Pancreas (tissue), 10 donors: ENCODE results near the gene NOTCH3. TPM values are rescaled to one million over a fixed set of nuclear protein-coding genes. Genes with fewer than 3 reads are reported as not detected.

Source experiments
- ATAC-seq, 4 donors: fragments of 200-7000 bp; cut with Tn5 transposase; one replicate each; pipeline versions ENCODE4 v1.8.0 to v1.9.1; 2020; ENCODE audit warnings: mild to moderate bottlenecking in 4 of 4, moderate library complexity in 4 of 4
- DNase-seq, 6 donors: peaks; one replicate each; pipeline ENCODE4 v3.0.0-alpha.2; 2020
- FAIRE-seq: peaks from 2 replicates; lab custom pipeline; 2012; peaks lifted over from hg19 to GRCh38; lab: Jason Lieb, UNC
- H3K27ac ChIP-seq, 4 donors: fragments of 200-600 bp; sonication (generic); 1 replicate in 3 of 4; 2 replicates in 1 of 4; pipeline versions ENCODE4 v1.5.0 to v1.8.0; 2020
- H3K27me3 ChIP-seq, 4 donors: fragments of 200-600 bp; one replicate each; pipeline ENCODE4 v1.8.0; 2021
- H3K36me3 ChIP-seq, 3 donors: fragments of 200-600 bp; sonication (generic) in 1 of 3; one replicate each; pipeline versions ENCODE4 v1.5.0 to v1.8.0; 2020 to 2021
- H3K4me1 ChIP-seq, 3 donors: fragments of 200-600 bp; one replicate each; pipeline ENCODE4 v1.8.0; 2021
- H3K4me3 ChIP-seq, 4 donors: fragments of 200-600 bp; sonication (generic) in 2 of 4; one replicate each; pipeline versions ENCODE4 v1.5.0 to v1.8.0; 2020 to 2021
- H3K9me3 ChIP-seq, 4 donors: fragments of 200-600 bp; one replicate each; pipeline ENCODE4 v1.8.0; 2021
- WGBS, 2 donors: extraction: QIAGEN DNeasy Blood & Tissue Kit; methylation state at CpG; one replicate each; pipeline ENCODE4 v1.1.7; 2013; 5-methylcytosine and 5-hydroxymethylcytosine counted together
- intact Hi-C, 3 donors: fragments of 100-400 bp; cut with DNase I; formaldehyde crosslinking; loops; one replicate each; pipeline versions ENCODE4 v1.11.1 to v1.14.2; 2022
- polyA plus RNA-seq, 2 donors: library from polyadenylated mRNA; stranded (reverse); fragments of 200-250 nt; gene quantifications; one replicate each; pipeline ENCODE4 v1.2.3, GENCODE V29; 2013
- total RNA-seq, 6 donors: library from RNA; stranded (reverse); fragmentation: NEBNext Ultra II Directional in 4 of 6; extraction: Animal tissue kit (Norgen Biotek cat#: 25700) in 4 of 6; gene quantifications; one replicate each; pipeline versions ENCODE4 v1.2.1 to v1.2.4, GENCODE V29; 2021 to 2023
- TF ChIP-seq, protein P1 (sequence below), 4 donors: fragments of 200-600 bp; sonication (generic) in 3 of 4; IDR thresholded peaks; one replicate each; pipeline versions ENCODE4 v1.5.0 to v1.8.0; 2021; ENCODE audit warnings: antibody characterized with exemption in 4 of 4
- donor health status: healthy with polysubstance abuse.
- donor health status: DM: no; HTN: no; CAD: no; lungs with moderate emphysema.
- donor health status: DM: no; HTN: no; CAD: no.
- donor health status: control.
- donor health status: control.
- donor health status: Bipolar disorder and iron deficiency.
- donor health status: DM: yes; HTN: yes; CAD: no.
- donor health status: DM: no; HTN: no; CAD: no.
- donor health status: DM: no; HTN: no; CAD: no.
- donor health status: DM: yes; HTN: yes; CAD: no.

The NOTCH3 gene
- total and polyA plus RNA-seq, 8 donors, result 7.3 to 29.4 (median 11.6) TPM

DNA sequence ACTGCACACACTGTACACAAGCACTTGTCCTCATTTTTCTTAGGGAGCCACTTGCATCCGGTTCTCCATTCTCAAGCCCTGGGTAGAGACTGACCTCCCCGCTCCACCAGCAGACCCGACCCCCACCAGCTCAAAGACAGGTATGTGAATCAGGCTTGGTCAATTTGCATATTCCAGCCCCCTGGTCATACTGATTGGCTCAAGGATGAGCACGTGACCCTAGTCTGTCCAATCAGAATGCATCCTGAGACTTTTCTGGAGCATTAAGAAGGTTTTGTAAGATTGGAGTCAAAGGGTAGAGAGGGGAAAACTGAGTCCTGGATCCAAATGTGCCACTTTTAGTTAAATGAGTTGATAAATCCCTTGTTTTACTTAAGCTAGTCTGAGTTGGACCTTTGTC lies 34.1 kb downstream of the NOTCH3 start:
- no peaks in the 10 kb centered on the region for H3K4me1 ChIP-seq
- H3K36me3 ChIP-seq, result no peaks in the 10 kb centered on the region
- DNase-seq (no peak), FAIRE-seq (no peak), ATAC-seq (no peak)
- intact Hi-C loops, result no loop called here
- no peak overlapping the region for H3K4me3 ChIP-seq
- WGBS, 2 donors, result 65 to 69% methylated on average over 4 of the region's 4 CpGs
- no peaks in the 10 kb centered on the region for H3K9me3 ChIP-seq
- no peaks in the 10 kb centered on the region for H3K27me3 ChIP-seq
- no peak overlapping the region for H3K27ac ChIP-seq
- TF ChIP-seq, protein P1, sequence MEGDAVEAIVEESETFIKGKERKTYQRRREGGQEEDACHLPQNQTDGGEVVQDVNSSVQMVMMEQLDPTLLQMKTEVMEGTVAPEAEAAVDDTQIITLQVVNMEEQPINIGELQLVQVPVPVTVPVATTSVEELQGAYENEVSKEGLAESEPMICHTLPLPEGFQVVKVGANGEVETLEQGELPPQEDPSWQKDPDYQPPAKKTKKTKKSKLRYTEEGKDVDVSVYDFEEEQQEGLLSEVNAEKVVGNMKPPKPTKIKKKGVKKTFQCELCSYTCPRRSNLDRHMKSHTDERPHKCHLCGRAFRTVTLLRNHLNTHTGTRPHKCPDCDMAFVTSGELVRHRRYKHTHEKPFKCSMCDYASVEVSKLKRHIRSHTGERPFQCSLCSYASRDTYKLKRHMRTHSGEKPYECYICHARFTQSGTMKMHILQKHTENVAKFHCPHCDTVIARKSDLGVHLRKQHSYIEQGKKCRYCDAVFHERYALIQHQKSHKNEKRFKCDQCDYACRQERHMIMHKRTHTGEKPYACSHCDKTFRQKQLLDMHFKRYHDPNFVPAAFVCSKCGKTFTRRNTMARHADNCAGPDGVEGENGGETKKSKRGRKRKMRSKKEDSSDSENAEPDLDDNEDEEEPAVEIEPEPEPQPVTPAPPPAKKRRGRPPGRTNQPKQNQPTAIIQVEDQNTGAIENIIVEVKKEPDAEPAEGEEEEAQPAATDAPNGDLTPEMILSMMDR (IDR thresholded peaks at IDR 0.05), result no peak

GRCh38 chr19:15161028-15161984 lies 39.5 kb downstream of the NOTCH3 start:
- intact Hi-C loops, result no loop called here
- 88 to 89% methylated on average over 34 to 42 of the region's 42 CpGs for WGBS, 2 donors
- Histone ChIP-seq H3K4me3 (no peak overlapping the region), H3K27ac (no peak overlapping the region), H3K4me1 (no peaks in the 10 kb centered on the region), H3K36me3 (peaks cover 0 to 6% (median 0%) of the 10 kb centered on the region in 3 donors), H3K9me3 (no peaks in the 10 kb centered on the region), H3K27me3 (no peaks in the 10 kb centered on the region)
- FAIRE-seq (no peak), ATAC-seq (no peak), DNase-seq (peak in 1 of 6 donors; percentile 63)
- TF ChIP-seq, protein P1 (IDR thresholded peaks at IDR 0.05), result no peak

DNA sequence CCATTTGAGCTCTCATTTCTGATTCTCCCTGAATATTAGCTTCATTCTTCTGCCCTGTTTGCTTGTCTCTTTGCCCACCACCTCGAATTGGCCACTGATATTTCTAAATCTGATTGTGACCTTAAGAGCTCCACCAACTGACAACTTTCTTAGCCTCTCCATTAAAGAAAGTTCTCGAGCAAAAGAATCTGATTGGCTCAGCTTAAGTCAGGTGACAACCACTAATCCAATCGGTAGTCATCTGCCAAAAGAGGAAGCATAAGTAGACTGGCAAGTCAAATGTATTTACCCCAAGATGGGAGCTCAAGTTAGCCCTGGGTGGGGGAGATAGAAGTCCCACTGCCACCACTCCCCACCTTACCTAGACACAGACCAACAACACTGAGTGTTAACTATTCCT lies 41.5 kb downstream of the NOTCH3 start:
- no peaks in the 10 kb centered on the region for H3K27me3 ChIP-seq
- no peak overlapping the region for H3K27ac ChIP-seq
- 43 to 64% methylated on average over 3 of the region's 3 CpGs for WGBS, 2 donors
- no peak overlapping the region for H3K4me3 ChIP-seq
- no peaks in the 10 kb centered on the region for H3K9me3 ChIP-seq
- intact Hi-C loops, result loop anchor here in 2 of 3 donors (5.0 to 10.0 kb wide), 2 partner anchors 72 to 74 kb away; partner anchors contain the start of gene OR1I1 (in 1 of the 2)
- DNase-seq (no peak), FAIRE-seq (no peak), ATAC-seq (no peak)
- H3K4me1 ChIP-seq, result no peaks in the 10 kb centered on the region
- TF ChIP-seq, protein P1 (IDR thresholded peaks at IDR 0.05), result no peak
- peaks cover 0 to 6% (median 0%) of the 10 kb centered on the region in 3 donors for H3K36me3 ChIP-seq

- no peaks in the 10 kb centered on the region for H3K9me3 ChIP-seq
- 85 to 86% methylated on average over 4 of the region's 4 CpGs for WGBS, 2 donors
- peaks cover 0 to 4% (median 0%) of the 10 kb centered on the region in 3 donors for H3K36me3 ChIP-seq
- no peak overlapping the region for H3K4me3 ChIP-seq
- no peaks in the 10 kb centered on the region for H3K27me3 ChIP-seq
- intact Hi-C loops, result loop anchor here in 2 of 3 donors (5.0 to 10.0 kb wide), 2 partner anchors 69 to 72 kb away; partner anchors contain the start of gene OR1I1 (in 1 of the 2)
- FAIRE-seq (no peak), ATAC-seq (no peak), DNase-seq (no peak)
- H3K4me1 ChIP-seq, result no peaks in the 10 kb centered on the region
- H3K27ac ChIP-seq, result no peak overlapping the region
- TF ChIP-seq, protein P1 (IDR thresholded peaks at IDR 0.05), result no peak
Observed at GRCh38 chr19:15156391-15156790, 44.4 kb downstream of the NOTCH3 start.
